Mammary epithelial cell (primary cell): Measurements from ENCODE around the gene COL11A2.

Source experiments
- EZH2 ChIP-seq: IDR thresholded peaks from 2 replicates; pipeline ENCODE4 v1.6.1; 2012; ENCODE audit warnings: low read length, inconsistent platforms, borderline replicate concordance
- TF ChIP-seq, protein P1 (sequence below), 2 donors: IDR thresholded peaks in 1 of 2; conservative IDR thresholded peaks in 1 of 2; 2 replicates each; pipeline ENCODE4 v1.5.1; 2011 to 2012; ENCODE audit warnings: inconsistent platforms in 2 of 2, low read length in 2 of 2, mild to moderate bottlenecking in 2 of 2, control low read depth in 1 of 2, low read depth in 1 of 2; ENCODE audit not compliant: insufficient read depth in 1 of 2; ENCODE audit errors: extremely low read depth in 1 of 2

DNA sequence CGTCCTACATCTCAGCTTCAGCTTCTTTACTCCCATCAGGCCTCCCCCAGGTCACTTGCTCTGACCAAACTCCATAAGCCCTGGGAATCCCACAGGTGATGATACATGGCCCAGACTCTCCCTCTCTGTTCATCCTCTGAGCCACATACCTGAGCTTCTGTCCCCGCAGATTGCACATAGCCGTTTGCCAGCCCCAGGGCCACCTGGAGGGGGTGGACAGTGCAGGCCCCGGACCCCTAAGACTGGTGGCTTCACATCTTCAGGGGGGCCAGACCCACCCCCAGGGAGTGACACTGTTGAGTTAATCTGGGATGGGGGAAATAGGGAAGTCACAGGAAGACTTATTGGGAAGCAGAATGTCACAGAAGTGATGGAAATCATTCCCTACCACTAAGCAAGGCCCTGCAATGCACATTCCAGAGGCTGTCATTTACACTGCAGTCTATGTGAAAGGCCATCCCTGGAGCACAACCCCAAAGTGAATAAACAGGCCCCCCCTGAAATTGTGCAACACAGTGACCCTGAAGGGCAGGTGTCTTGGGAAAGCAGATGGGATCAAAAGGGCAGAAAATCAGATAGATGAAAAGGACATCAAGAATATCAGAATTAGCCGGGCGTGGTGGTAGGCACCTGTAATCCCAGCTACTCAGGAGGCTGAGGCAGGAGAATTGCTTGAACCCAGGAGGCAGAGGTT is 6.0 kb upstream of the COL11A2 start:
- TF ChIP-seq, protein P1, sequence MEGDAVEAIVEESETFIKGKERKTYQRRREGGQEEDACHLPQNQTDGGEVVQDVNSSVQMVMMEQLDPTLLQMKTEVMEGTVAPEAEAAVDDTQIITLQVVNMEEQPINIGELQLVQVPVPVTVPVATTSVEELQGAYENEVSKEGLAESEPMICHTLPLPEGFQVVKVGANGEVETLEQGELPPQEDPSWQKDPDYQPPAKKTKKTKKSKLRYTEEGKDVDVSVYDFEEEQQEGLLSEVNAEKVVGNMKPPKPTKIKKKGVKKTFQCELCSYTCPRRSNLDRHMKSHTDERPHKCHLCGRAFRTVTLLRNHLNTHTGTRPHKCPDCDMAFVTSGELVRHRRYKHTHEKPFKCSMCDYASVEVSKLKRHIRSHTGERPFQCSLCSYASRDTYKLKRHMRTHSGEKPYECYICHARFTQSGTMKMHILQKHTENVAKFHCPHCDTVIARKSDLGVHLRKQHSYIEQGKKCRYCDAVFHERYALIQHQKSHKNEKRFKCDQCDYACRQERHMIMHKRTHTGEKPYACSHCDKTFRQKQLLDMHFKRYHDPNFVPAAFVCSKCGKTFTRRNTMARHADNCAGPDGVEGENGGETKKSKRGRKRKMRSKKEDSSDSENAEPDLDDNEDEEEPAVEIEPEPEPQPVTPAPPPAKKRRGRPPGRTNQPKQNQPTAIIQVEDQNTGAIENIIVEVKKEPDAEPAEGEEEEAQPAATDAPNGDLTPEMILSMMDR (conservative IDR thresholded peaks at IDR 0.05 in 1 of 2, IDR thresholded peaks at IDR 0.05 in 1 of 2; ENCODE audit: extremely low read depth in 1 of 2, insufficient read depth in 1 of 2, low read depth in 1 of 2, low read length in 2 of 2) = no peak
- no peak for TF ChIP-seq EZH2
